Diencephalon (tissue), 1 donor: ENCODE measurements around the gene CCDC88B. TPM values are rescaled to one million over a fixed set of nuclear protein-coding genes. Genes with fewer than 3 reads are reported as not detected.

Experiments
- small RNA-seq: library from RNA; depleted of rRNA; stranded (forward); fragments of <200 nt; gene quantifications from one replicate; pipeline ENCODE3, GENCODE V24; 2014
- total RNA-seq: library from RNA; depleted of rRNA; stranded (reverse); fragments of >200 nt; gene quantifications from one replicate; pipeline ENCODE4 v1.2.3, GENCODE V29; 2014

The CCDC88B gene, protein sequence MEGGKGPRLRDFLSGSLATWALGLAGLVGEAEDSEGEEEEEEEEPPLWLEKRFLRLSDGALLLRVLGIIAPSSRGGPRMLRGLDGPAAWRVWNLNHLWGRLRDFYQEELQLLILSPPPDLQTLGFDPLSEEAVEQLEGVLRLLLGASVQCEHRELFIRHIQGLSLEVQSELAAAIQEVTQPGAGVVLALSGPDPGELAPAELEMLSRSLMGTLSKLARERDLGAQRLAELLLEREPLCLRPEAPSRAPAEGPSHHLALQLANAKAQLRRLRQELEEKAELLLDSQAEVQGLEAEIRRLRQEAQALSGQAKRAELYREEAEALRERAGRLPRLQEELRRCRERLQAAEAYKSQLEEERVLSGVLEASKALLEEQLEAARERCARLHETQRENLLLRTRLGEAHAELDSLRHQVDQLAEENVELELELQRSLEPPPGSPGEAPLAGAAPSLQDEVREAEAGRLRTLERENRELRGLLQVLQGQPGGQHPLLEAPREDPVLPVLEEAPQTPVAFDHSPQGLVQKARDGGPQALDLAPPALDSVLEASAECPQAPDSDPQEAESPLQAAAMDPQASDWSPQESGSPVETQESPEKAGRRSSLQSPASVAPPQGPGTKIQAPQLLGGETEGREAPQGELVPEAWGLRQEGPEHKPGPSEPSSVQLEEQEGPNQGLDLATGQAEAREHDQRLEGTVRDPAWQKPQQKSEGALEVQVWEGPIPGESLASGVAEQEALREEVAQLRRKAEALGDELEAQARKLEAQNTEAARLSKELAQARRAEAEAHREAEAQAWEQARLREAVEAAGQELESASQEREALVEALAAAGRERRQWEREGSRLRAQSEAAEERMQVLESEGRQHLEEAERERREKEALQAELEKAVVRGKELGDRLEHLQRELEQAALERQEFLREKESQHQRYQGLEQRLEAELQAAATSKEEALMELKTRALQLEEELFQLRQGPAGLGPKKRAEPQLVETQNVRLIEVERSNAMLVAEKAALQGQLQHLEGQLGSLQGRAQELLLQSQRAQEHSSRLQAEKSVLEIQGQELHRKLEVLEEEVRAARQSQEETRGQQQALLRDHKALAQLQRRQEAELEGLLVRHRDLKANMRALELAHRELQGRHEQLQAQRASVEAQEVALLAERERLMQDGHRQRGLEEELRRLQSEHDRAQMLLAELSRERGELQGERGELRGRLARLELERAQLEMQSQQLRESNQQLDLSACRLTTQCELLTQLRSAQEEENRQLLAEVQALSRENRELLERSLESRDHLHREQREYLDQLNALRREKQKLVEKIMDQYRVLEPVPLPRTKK (N-terminal part only)
- total RNA-seq: 3.2 TPM

GRCh38 chr11:64339754-64340408 is at the start of gene CCDC88B:
Gene CCDC88B (plus strand): TSS chr11:64340204. CDS start chr11:64340267, 63 bp downstream.

DNA sequence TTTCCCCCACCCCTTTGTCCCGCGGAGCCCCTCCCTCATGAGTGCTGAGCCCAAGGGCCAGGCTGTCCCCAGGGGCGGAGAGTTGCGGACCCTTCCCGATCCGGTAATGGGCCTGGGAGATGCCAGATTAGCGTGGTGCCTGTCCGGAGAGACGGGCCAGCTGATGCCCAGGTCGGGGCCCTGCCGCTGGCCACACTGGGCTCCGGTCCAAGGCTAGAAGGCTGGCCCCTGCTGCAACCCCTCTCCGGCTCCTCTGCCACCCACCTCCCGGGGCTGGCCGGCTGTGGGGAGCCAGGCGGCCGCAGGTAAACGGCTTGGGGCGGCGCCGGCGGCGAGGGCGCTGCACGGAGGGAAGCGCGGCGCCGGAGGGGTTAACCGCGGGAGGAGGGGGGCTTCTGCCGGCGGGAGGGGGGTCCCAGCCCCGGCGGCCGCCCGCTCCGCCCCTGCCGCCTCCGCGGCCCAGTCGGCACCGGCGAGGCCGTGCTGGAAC is 48.7 kb upstream of the CCDC88B start, which contains the start of gene KCNK4:
KCNK4 (plus strand) TSS at position 41 of the 490 bp plus-strand sequence. CDS start 1,717 bp downstream, outside the sequence.

DNA sequence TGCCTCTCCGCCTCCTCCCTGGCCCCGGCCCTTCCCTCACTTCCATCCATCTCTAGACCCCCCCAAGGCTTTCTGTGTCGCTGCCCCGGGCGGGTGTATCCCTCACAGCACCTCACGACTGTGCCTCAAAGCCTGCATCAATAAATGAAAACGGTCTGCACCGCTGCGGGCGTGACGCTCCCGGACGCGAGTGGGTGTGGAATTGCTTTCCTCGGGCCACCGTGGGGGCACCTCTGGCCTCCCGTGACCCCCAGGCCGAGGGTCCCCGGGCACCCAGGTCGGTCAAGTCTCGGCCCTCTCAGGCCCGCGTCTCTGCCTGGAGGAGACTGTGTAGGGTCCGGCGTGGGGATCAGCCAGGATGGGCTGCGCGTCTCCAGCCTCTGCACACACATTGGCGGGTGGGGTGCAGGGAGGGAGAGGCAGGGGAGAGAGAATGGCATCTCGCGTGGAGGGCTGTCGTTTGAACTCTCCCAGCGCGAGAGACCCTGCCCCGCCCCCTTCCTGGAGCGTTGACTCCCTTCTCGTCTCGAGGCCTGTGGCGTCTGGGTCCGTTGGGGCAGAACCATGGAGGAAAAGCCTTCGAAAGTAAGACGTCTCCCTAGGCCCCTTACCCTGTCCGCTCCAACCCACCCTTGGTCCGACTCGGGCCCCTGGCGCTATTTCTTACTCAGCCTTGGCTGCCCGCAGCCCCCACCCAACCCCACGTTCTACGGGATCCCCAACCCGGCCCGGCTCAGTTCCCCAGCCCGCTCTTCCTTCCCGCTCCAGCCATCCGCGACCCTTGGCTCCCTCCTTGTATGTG is 40.0 kb upstream of the CCDC88B start, which contains the start of gene CATSPERZ:
CATSPERZ (plus strand) TSS at position 512 of the 802 bp plus-strand sequence; CDS start at position 565, 53 bp downstream.

GRCh38 chr11:64305075-64305690 is 34.8 kb upstream of the CCDC88B start, which contains the start of gene ESRRA:
Gene ESRRA (plus strand): TSS chr11:64305524. CDS start chr11:64307180, 1,656 bp downstream.

GRCh38 chr11:64317325-64317960 is 22.6 kb upstream of the CCDC88B start, which contains the start of gene TRMT112:
Gene TRMT112 (minus strand): TSS chr11:64317559. CDS start chr11:64317526, 33 bp downstream.

GRCh38 chr11:64317961-64318765 is 21.8 kb upstream of the CCDC88B start, which contains the start of gene PRDX5:
Gene PRDX5 (plus strand): TSS chr11:64318121. CDS start chr11:64318216, 95 bp downstream.

DNA sequence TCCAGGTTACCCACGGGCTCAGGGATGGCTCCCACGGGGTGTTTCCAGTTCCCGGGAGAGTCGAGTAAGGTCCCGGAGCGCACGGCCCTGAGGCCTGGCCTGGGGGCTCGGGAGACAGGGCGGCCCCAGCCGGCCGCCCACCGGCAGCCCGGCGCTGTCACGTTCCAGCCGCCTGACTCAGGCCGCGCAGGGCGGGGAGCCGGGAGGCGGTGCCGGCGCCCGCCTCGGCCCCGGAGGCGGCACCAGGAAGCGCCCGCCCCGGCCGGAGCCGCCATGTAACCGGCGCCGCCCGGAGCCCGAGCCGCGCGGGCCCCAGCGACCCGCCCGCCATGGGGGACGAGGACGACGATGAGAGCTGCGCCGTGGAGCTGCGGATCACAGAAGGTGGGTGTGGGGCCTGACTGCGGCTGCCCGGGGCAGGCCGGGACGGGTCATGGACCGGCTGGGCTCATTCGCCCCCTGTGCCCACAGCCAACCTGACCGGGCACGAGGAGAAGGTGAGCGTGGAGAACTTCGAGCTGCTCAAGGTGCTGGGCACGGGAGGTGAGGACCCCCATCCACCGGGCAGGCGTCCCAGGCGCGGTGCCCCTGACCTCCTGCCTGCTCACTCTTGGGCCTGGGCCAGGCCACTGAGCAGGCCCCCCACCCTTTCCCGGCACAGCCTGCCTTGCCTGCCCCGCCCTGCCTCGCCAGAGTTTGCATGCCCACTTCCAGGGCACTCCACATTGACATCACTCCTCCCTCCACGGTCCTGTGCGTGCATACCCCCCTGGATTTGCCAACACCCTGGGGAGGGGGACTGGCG is 19.1 kb downstream of the CCDC88B start, which contains the start of gene RPS6KA4:
RPS6KA4 (plus strand) TSS at position 256 of the 805 bp plus-strand sequence; CDS start at position 330, 74 bp downstream.

Small RNA genes within 50 kb of the gene (small RNA-seq; reads per million reads assigned to genes)
- gene MIR1237 (0.15 reads per million), gene MIR7155 (not detected), gene RF00019 (not detected)

Other genes with a start within 250 kb of the CCDC88B start
- gene MACROD1, start 174.1 kb upstream of the CCDC88B start, total RNA-seq: 8.8 TPM
- gene STIP1, start 154.0 kb upstream of the CCDC88B start, total RNA-seq: 97.6 TPM
- 2.3 TPM for gene FERMT3, start 133.5 kb upstream of the CCDC88B start, total RNA-seq
- 14.1 TPM for gene TRPT1, start 114.0 kb upstream of the CCDC88B start, total RNA-seq
- 14.5 TPM for gene NUDT22, start 113.9 kb upstream of the CCDC88B start, total RNA-seq
- 19.4 TPM for gene DNAJC4, start 109.7 kb upstream of the CCDC88B start, total RNA-seq
- gene VEGFB, start 105.6 kb upstream of the CCDC88B start, total RNA-seq: 50.7 TPM
- gene FKBP2, start 99.1 kb upstream of the CCDC88B start, total RNA-seq: 29.8 TPM
- gene PPP1R14B, start 93.3 kb upstream of the CCDC88B start, total RNA-seq: 64.6 TPM
- 7.8 TPM for gene PLCB3, start 88.7 kb upstream of the CCDC88B start, total RNA-seq
- 53.3 TPM for gene BAD, start 55.5 kb upstream of the CCDC88B start, total RNA-seq
- gene GPR137, start 54.4 kb upstream of the CCDC88B start, total RNA-seq: 13.6 TPM
- 7.2 TPM for gene KCNK4, start 48.9 kb upstream of the CCDC88B start, total RNA-seq
- 2.1 TPM for gene CATSPERZ, start 39.8 kb upstream of the CCDC88B start, total RNA-seq
- 10.8 TPM for gene ESRRA, start 34.7 kb upstream of the CCDC88B start, total RNA-seq
- gene TRMT112, start 22.6 kb upstream of the CCDC88B start, total RNA-seq: 82.4 TPM
- 200 TPM for gene PRDX5, start 22.1 kb upstream of the CCDC88B start, total RNA-seq
- gene RPS6KA4, start 19.0 kb downstream of the CCDC88B start, total RNA-seq: 13.8 TPM
- gene SLC22A11, start 215.7 kb downstream of the CCDC88B start, total RNA-seq: not detected